Keratinocyte (primary cell): ENCODE measurements around the gene GABRD. TPM values are rescaled to one million over a fixed set of nuclear protein-coding genes. Genes with fewer than 3 reads are reported as not detected.

ENCODE experiments used
- DNase-seq: peaks from one replicate; pipeline ENCODE4 v3.0.0-alpha.2; 2011; ENCODE audit warnings: low read depth, missing footprints, low spot score
- FAIRE-seq: peaks from 2 replicates; lab custom pipeline; 2011; peaks lifted over from hg19 to GRCh38; lab: Jason Lieb, UNC
- H2AFZ ChIP-seq: 2 replicates; pipeline ENCODE4 v1.6.0; 2012; ENCODE audit warnings: low read length, control low read depth, inconsistent platforms; ENCODE audit not compliant: control insufficient read depth
- H3K27ac ChIP-seq: 2 replicates; pipeline ENCODE4 v1.5.1; 2011; ENCODE audit warnings: low read length; ENCODE audit not compliant: control insufficient read depth, insufficient read depth
- H3K27me3 ChIP-seq: 3 replicates; pipeline ENCODE4 v1.6.0; 2011; ENCODE audit warnings: low read length; ENCODE audit not compliant: control insufficient read depth, insufficient read depth; ENCODE audit errors: extremely low read depth
- H3K36me3 ChIP-seq, 2 experiments: 2 replicates in 1 of 2; 3 replicates in 1 of 2; pipeline ENCODE4 v1.5.1; 2011; ENCODE audit warnings: low read length in 2 of 2, mild to moderate bottlenecking in 1 of 2; ENCODE audit not compliant: control insufficient read depth in 2 of 2, insufficient read depth in 2 of 2; ENCODE audit errors: extremely low read depth in 1 of 2
- H3K4me1 ChIP-seq: 3 replicates; pipeline ENCODE4 v1.5.1; 2011; ENCODE audit warnings: low read length; ENCODE audit not compliant: control insufficient read depth, insufficient read depth; ENCODE audit errors: extremely low read depth
- H3K4me2 ChIP-seq: 3 replicates; pipeline ENCODE4 v1.6.0; 2011; ENCODE audit warnings: low read depth, low read length; ENCODE audit not compliant: control insufficient read depth, insufficient read depth; ENCODE audit errors: extremely low read depth
- H3K4me3 ChIP-seq, 3 experiments: fragments of 200-600 bp in 1 of 3; sonication (generic) in 1 of 3; 2 replicates in 2 of 3; 3 replicates in 1 of 3; pipeline ENCODE4 v1.5.1; 2011 to 2016; ENCODE audit warnings: low read length in 3 of 3, mild to moderate bottlenecking in 3 of 3, control low read depth in 2 of 3, inconsistent platforms in 1 of 3, low read depth in 1 of 3, mixed read lengths in 1 of 3, mixed run types in 1 of 3, moderate library complexity in 1 of 3; ENCODE audit not compliant: control insufficient read depth in 2 of 3, insufficient read depth in 2 of 3; ENCODE audit errors: extremely low read depth in 1 of 3
- H3K79me2 ChIP-seq: 2 replicates; pipeline ENCODE4 v1.6.0; 2012; ENCODE audit warnings: low read length; ENCODE audit not compliant: control insufficient read depth, insufficient read depth
- H3K9ac ChIP-seq: 3 replicates; pipeline ENCODE4 v1.6.0; 2011; ENCODE audit warnings: low read length; ENCODE audit not compliant: control insufficient read depth, insufficient read depth; ENCODE audit errors: extremely low read depth
- H3K9me1 ChIP-seq: 3 replicates; pipeline ENCODE4 v1.6.0; 2011; ENCODE audit warnings: low read length; ENCODE audit not compliant: control insufficient read depth, insufficient read depth; ENCODE audit errors: extremely low read depth
- H3K9me3 ChIP-seq: 2 replicates; pipeline ENCODE4 v1.5.1; 2012; ENCODE audit warnings: low read depth, low read length; ENCODE audit not compliant: control insufficient read depth
- H4K20me1 ChIP-seq: 3 replicates; pipeline ENCODE4 v1.6.0; 2011; ENCODE audit warnings: low read length; ENCODE audit not compliant: control insufficient read depth, insufficient read depth; ENCODE audit errors: extremely low read depth
- EZH2 ChIP-seq: IDR thresholded peaks from one replicate; pipeline ENCODE4 v1.6.1; 2012; ENCODE audit warnings: inconsistent platforms, mild to moderate bottlenecking, low read length, moderate library complexity
- dilution Hi-C: fragments of 300-500 bp; cut with MboI; formaldehyde crosslinking; loops from one replicate; pipeline ENCODE4 v1.7.0; 2020; ENCODE audit warnings: low sequenced_read_pairs; ENCODE audit not compliant: extremely low pct_ligation_motif_present
- polyA plus RNA-seq, 5 experiments: library from polyadenylated mRNA; depleted of rRNA in 3 of 5; stranded (reverse) in 3 of 5; stranded (forward) in 1 of 5; unstranded in 1 of 5; fragments of >200 nt; gene quantifications; 1 replicate in 1 of 5; 2 replicates in 3 of 5; 3 replicates in 1 of 5; pipeline versions ENCODE4 v1.2.1 to v1.2.3, GENCODE V29; 2011 to 2012; ENCODE audit warnings: missing spikeins in 2 of 5, low read depth in 1 of 5, low replicate concordance in 1 of 5
- TF ChIP-seq, protein P1 (sequence below), 3 experiments: IDR thresholded peaks in 1 of 3; conservative IDR thresholded peaks in 1 of 3; optimal IDR thresholded peaks in 1 of 3; 2 replicates in 2 of 3; 3 replicates in 1 of 3; pipeline versions ENCODE3 to v1.5.1; 2011; ENCODE audit warnings: low read length in 3 of 3, mild to moderate bottlenecking in 3 of 3, moderate library complexity in 2 of 3, control low read depth in 1 of 3, inconsistent platforms in 1 of 3; ENCODE audit not compliant: insufficient read depth in 2 of 3; ENCODE audit errors: extremely low read depth in 1 of 3

GABRD gene
- polyA plus RNA-seq, 1 donor (not counting 4 experiments of a cell fraction or from before 2014, with no cell fraction given), result not detected

GRCh38 chr1:2076826-2077225 lies 57.7 kb downstream of the GABRD start:
- Histone ChIP-seq H3K36me3 (peaks cover 6 to 12% of the 10 kb centered on the region in 2 experiments), H3K9me1 (no peaks in the 10 kb centered on the region), H3K4me1 (no peaks in the 10 kb centered on the region), H3K79me2 (peaks cover 18% of the 10 kb centered on the region), H3K27ac (no peak overlapping the region), H3K9ac (no peak overlapping the region), H3K4me2 (no peak overlapping the region), H4K20me1 (no peaks in the 10 kb centered on the region), H3K4me3 (no peak overlapping the region), H2AFZ (no peak overlapping the region), H3K9me3 (peaks cover 7% of the 10 kb centered on the region), H3K27me3 (no peaks in the 10 kb centered on the region)
- dilution Hi-C loops, result no loop called here
- TF ChIP-seq, protein P1, sequence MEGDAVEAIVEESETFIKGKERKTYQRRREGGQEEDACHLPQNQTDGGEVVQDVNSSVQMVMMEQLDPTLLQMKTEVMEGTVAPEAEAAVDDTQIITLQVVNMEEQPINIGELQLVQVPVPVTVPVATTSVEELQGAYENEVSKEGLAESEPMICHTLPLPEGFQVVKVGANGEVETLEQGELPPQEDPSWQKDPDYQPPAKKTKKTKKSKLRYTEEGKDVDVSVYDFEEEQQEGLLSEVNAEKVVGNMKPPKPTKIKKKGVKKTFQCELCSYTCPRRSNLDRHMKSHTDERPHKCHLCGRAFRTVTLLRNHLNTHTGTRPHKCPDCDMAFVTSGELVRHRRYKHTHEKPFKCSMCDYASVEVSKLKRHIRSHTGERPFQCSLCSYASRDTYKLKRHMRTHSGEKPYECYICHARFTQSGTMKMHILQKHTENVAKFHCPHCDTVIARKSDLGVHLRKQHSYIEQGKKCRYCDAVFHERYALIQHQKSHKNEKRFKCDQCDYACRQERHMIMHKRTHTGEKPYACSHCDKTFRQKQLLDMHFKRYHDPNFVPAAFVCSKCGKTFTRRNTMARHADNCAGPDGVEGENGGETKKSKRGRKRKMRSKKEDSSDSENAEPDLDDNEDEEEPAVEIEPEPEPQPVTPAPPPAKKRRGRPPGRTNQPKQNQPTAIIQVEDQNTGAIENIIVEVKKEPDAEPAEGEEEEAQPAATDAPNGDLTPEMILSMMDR (optimal IDR thresholded peaks at IDR 0.05 in 1 of 3, IDR thresholded peaks at IDR 0.05 in 1 of 3, conservative IDR thresholded peaks at IDR 0.05 in 1 of 3; ENCODE audit: extremely low read depth in 1 of 3, insufficient read depth in 2 of 3, low read length in 3 of 3), result no peak
- no peak for TF ChIP-seq EZH2
- DNase-seq (no peak), FAIRE-seq (no peak)

DNA sequence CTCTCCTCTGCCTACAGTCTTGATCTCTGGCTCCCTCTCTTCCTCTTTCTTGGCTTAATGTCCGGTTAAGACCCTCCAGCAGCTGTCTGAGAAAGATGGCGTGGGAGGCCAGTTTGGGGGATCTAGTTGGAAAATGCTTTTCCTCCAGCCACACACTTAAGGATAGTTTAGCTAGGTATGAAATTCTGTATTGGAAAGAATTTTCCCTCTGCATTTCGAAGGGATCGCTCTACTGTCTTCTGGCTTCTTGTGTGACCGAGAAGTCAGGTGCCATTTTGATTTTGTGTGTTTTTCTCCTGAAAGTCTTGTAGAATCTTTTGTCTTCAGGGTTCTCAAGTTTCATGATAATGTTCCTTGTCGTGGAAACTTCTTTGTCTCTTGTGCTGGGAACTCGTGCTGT lies 59.0 kb downstream of the GABRD start:
- peaks cover 7% of the 10 kb centered on the region for H3K9me3 ChIP-seq
- no peak for TF ChIP-seq EZH2
- TF ChIP-seq, protein P1 (optimal IDR thresholded peaks at IDR 0.05 in 1 of 3, IDR thresholded peaks at IDR 0.05 in 1 of 3, conservative IDR thresholded peaks at IDR 0.05 in 1 of 3; ENCODE audit: extremely low read depth in 1 of 3, insufficient read depth in 2 of 3, low read length in 3 of 3), result no peak
- no peaks in the 10 kb centered on the region for H3K4me1 ChIP-seq
- H3K79me2 ChIP-seq, result peaks cover 20% of the 10 kb centered on the region
- dilution Hi-C loops, result no loop called here
- H3K4me3 ChIP-seq, result no peak overlapping the region
- no peak for FAIRE-seq
- H3K27me3 ChIP-seq, result no peaks in the 10 kb centered on the region
- no peaks in the 10 kb centered on the region for H4K20me1 ChIP-seq
- peaks cover 6 to 9% of the 10 kb centered on the region in 2 experiments for H3K36me3 ChIP-seq
- H3K9me1 ChIP-seq, result no peaks in the 10 kb centered on the region
- H3K9ac ChIP-seq, result no peak overlapping the region
- H2AFZ ChIP-seq, result no peak overlapping the region
- no peak for DNase-seq
- no peak overlapping the region for H3K4me2 ChIP-seq
- no peak overlapping the region for H3K27ac ChIP-seq
